ENCODE measurements around the gene ID3. TPM values are rescaled to one million over a fixed set of nuclear protein-coding genes. Genes with fewer than 3 reads are reported as not detected.

ID3 gene, protein sequence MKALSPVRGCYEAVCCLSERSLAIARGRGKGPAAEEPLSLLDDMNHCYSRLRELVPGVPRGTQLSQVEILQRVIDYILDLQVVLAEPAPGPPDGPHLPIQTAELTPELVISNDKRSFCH
- total RNA-seq = 478 and 570 TPM in 2 replicates

DNA sequence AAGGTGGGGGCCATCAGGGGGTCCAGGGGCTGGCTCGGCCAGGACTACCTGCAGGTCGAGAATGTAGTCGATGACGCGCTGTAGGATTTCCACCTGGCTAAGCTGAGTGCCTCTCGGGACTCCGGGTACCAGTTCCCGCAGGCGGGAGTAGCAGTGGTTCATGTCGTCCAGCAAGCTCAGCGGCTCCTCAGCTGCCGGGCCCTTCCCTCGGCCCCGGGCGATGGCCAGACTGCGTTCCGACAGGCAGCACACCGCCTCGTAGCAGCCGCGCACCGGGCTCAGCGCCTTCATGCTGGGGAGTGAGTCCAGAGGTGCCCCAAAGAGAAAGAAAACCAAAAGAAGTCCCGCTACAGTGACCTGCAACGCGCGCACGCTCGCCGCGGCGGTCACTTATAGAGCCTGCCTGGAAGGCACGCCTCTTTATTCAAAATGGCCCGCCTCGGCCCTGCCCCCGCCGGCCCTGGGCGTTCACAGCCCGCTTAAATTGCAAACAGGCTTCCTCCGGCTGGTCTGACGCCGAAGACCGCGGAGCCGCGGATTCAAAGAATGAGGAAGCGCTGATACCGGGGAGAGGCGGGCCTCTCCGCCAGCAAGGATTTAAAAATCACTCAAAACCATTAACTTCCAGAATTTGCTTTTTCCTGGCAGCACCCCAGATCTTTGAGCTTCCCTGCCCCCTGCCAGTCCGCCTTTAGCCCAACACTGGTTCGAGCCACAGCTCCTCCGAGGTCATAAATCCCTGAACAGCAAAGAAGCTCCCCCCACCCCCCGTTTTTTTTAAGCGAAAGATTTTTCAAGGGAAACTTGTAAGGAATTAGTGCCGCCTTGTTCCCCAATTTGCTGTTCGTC lies at the start of gene ID3:
Gene ID3 (minus strand): TSS at position 366 of the 849 bp plus-strand sequence. CDS start 75 bp downstream, at position 291.
- peak; percentile 86 to 97 for DNase-seq (ENCODE audit: low read depth in 2 of 2)

DNA sequence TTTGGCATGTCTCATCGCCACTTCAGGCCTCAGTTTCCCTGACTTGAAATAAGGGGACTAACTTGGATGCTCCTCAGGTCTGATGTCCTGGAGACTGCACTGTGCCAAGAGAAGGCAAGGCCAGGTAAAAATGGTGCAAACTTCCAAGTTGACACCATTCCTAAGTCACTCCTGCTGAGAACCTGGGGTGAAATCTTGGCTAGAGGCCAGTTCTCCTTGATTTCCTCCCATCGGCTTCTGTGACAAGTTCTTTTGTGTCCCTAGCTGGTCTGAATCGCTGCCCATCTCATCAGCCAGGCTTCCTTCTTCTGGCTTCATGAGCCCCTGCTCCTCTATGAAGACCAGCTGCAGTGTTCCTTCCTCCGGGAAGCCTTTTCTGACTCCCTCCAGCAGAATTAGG lies 48.6 kb upstream of the ID3 start:
- DNase-seq (ENCODE audit: low read depth in 2 of 2) = no peak

- DNase-seq (ENCODE audit: low read depth in 2 of 2) = no peak
Observed at GRCh38 chr1:23601968-23602876, 42.9 kb upstream of the ID3 start.

- DNase-seq (ENCODE audit: low read depth in 2 of 2) = no peak
Observed at GRCh38 chr1:23601135-23601967, 42.0 kb upstream of the ID3 start.

GRCh38 chr1:23600283-23600682 lies 41.0 kb upstream of the ID3 start:
- DNase-seq (ENCODE audit: low read depth in 2 of 2) = no peak

DNA sequence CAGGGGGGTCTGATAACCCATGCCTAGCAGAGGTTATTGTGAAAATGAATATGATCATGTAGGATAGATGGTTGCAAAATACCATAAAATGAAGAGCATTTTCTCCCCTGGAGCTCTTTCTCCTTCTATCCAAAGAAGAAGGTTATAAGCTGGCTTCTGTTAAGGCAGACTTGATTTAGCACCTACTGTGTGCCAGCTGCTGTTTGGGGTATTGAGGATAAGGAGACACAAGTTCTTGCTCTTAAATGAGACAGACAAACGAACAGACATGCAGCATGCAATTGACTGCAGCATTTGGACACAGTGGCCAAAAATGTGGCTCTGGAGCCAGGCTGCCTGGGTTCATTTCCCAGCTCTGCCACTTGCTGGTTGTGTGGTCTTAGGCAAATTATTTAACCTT lies 39.8 kb upstream of the ID3 start:
- DNase-seq (ENCODE audit: low read depth in 2 of 2) = no peak

DNA sequence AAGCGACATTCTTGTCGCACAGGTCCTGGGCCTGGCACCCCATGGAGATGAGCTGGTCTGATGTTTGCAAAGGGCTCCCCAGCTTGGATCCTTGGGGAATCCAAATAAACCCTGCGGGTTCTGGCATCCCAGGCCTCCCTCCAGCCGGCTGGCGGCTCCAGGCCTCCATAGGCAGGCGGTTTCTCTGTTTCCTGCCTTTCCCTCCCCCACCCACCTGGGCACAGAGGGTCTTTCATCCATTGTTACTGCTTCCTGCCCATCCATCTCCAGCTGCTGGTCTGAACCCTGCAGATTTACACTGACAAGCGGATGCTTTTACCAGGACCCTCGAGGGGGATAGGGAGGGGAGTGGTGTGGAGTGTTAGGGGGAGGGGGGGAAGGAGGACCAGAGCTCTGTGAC lies 39.1 kb upstream of the ID3 start:
- DNase-seq (ENCODE audit: low read depth in 2 of 2) = no peak

GRCh38 chr1:23597635-23598388 lies 38.5 kb upstream of the ID3 start:
- DNase-seq (ENCODE audit: low read depth in 2 of 2) = peak in 1 of 2 donors; percentile 16

GRCh38 chr1:23596382-23597358 lies 37.4 kb upstream of the ID3 start:
- DNase-seq (ENCODE audit: low read depth in 2 of 2) = no peak

- no peak for DNase-seq (ENCODE audit: low read depth in 2 of 2)
Observed at GRCh38 chr1:23594927-23595353, 35.6 kb upstream of the ID3 start.

DNA sequence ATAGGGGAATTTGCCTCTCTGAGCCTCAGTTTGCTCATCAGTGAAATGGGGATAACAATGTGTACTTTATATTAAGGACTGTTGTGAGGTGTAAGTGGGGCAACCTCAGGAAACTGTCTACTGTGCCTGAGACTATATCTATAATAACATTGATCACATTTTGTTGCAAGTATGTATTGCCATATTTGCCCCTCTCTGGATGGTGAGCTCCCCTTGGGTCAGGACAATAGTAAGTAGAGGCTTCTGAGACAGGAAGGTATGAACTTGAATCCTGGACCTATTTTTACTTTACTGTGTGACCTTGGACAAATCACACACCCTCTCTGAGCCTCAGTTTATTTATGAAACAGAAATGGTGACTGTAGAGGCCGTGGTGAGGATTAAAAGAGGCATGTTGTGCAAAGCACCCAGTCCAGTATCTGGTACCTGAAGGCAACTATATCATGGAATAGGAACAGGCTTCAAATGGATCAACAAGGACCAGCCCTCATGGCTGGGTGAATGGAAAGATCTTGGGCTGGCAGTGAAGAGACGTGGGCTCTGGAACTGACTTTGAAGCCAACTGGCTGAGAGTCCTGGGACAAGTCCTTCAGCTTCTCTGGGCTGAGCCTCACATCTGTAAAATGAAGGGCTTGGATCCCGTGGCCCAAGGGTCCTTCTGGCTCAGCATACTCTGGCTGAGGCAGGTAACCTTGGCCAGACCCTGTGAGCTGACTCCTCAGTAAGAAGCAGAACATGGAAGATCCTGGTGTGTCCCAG lies 35.0 kb upstream of the ID3 start:
- no peak for DNase-seq (ENCODE audit: low read depth in 2 of 2)

- peak in 1 of 2 donors; percentile 48 for DNase-seq (ENCODE audit: low read depth in 2 of 2)
Observed at GRCh38 chr1:23593556-23594148, 34.4 kb upstream of the ID3 start.

- DNase-seq (ENCODE audit: low read depth in 2 of 2) = no peak
Observed at GRCh38 chr1:23593042-23593521, 33.8 kb upstream of the ID3 start.

DNA sequence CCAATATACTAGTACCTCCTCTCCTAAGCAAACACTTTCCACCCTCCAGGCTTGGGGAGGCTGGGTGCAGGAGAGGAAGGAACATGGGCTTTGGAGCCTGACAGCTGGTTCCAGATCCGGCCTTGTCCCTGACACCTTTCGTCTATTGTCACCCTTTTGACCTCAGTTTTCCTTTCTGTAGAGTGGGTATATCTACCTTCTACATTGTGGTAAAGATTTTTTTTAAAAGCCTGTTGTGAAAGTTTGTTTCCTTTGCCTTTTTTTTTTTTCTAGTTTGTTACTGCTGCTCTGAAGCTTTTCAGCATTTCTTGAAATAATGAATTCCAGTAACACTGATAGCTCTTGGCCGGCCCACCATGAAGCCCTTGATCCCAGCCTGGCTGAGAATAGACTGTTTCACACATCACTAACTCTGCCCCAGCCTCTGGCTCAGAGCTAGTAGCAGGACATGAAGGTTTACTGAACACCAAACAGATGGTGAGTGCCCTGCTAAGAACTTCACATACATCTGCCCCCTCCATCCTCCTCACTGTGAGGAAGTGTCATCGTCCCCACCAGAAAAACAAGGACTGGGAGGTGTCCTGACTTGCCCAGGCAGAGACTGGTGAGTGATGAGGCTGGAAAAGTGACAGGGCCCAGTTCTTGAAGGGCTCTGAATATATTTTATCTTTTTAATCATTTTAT lies 33.0 kb upstream of the ID3 start:
- DNase-seq (ENCODE audit: low read depth in 2 of 2) = peak in 1 of 2 donors; percentile 38

GRCh38 chr1:23591460-23592208 lies 32.3 kb upstream of the ID3 start:
- peak; percentile 18 to 56 for DNase-seq (ENCODE audit: low read depth in 2 of 2)

- DNase-seq (ENCODE audit: low read depth in 2 of 2) = no peak
Observed at GRCh38 chr1:23590058-23590783, 30.9 kb upstream of the ID3 start.
